ENCODE measurements around the gene GNAL.
"Not testable (repeated sequence)": the region's sequence is repeated elsewhere in the genome, so short reads cannot be mapped to it uniquely, and the experiment has no call there.

GNAL gene

DNA sequence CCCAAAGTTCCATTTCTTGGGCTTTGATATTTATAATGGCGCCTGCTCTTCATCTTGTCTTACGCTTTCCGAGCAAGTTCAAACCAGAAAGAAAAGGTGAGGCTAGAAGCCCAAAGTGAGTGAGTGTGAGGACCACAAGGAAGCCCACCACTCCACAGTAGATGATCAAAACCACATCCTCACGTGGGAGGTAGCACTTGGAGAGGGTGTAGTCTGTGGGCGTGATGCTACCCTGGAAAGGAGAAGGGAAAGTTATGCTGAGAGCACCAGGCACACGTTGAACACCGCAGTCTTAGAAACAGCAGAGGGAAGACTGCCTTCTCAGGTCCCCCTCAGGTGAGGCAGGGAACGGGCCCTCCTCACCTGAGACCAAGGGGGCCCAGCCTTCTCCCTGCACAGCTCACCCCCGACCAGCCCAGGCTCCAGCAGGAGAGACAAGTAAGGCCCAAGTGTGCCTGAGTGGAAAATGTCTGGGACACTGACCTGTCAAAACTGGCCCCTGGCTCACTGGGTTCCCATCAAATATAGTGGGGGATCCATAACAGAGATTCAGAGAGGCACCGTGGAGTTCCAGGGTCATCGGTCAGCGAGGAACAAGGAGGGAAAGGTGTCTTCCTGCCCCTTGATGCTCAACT, 195.4 kb downstream of the GNAL start:
- no peak for DNase-seq

DNA sequence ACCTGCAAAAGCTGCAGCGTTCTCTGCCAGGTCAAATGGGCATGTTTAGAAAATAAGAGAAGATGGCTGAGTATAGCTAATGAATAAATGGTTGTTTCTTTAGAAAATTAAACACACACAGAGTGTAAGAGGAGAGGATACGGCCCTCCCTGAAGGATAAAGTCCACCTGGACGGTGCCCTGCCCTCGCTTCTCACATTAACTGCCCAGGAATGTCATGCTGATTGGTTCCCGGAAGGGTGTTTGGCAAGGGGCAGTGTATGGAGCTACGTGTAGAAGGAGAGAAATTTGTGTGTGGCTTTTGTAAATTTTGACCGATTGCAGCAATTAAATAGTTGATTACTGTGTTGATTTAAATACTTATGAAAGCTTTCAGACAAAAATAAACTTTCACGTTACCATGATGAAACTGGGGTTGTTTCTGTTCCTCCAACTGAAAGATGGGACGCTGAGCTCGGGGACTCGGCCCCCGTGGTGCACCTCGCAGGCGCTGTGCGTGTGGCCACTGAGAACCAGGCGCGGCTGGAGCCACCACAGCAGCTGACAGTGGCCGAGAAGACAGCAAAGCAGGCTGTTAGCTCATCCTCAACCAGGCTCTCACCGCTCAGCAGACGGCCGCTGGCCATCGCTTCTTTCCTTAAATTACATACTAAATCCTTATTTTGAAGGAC, 196.3 kb downstream of the GNAL start:
- DNase-seq, result no peak

DNA sequence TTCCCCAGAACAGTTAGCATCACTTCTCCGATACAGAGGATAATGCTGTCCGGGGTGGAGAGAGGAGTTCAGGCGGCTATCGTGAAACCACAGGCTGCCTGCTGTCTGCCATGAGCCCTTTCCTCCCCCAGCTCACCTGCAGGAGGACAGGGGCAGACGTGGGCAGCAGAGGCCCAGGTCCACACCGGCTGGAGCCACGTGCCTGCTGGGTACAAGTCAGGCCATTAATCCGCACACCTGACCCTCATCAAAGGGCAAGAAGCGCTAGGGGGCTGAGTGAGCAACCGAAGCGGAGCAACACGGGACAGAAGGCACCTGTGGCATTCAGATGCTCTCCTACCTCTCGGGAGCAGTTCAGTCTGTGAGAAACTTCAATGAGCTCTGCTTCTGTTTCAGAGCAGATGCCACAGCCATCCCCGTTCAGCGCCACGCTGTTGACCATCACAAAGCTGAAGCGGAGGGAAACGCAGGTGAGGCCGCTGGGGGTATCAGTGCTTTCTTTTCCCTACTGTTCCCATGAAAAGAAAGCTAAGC, 197.6 kb downstream of the GNAL start:
- DNase-seq, result no peak

DNA sequence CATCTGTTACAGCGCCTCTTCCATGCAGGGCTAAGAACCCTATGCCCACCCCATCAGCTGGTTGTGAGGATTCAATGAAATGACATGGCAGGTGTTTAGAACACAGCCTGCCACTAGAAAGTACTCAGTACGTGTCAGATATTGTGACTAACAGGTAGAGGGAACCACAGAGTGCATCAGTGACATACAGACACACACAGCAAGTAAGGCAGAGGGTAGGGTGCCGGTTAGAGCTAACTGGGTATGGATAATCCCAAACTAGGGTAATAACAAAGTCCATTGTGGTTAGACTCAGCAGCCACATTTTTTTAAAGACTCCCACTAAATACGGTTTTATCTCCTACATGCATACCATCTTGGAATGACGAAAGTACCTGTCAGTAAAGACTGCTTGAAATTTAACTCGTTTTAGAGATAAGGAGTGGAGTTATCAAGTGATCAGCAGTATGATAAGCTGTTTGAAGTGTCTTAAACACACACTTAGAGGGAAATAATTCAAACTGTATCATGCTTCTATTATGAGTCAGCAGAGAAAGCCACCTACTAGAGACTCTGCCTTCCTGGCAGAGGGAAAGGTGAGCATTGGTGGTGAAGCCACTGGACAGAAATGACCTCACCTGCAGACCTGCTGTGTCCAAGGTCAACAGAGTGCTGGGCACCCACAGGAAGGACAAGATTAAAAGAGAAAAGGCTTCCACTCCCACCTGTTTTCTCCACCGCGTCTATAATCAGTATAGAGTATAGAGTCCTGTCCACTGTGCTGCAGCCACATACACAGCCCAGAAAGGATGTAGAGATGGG, 198.5 kb downstream of the GNAL start:
- no peak for DNase-seq

DNA sequence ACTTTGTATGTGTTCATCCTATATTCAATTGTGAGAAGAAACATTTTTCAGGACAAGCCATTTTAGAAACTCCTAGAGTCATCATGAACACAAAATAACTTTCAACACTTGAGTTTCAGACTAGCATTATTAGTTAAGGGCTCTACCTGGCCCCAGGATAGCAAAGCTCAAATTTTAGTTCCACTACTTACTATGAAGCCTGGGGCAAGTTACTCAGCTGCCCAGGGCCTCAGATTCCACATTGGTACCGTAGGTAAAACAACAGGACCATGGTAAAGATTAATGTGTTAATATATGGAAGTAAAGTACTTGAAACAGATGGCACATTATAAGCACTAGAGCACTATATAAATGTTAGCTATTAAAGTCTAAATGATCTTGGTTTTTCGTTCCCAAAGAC, 199.7 kb downstream of the GNAL start:
- no peak for DNase-seq

DNA sequence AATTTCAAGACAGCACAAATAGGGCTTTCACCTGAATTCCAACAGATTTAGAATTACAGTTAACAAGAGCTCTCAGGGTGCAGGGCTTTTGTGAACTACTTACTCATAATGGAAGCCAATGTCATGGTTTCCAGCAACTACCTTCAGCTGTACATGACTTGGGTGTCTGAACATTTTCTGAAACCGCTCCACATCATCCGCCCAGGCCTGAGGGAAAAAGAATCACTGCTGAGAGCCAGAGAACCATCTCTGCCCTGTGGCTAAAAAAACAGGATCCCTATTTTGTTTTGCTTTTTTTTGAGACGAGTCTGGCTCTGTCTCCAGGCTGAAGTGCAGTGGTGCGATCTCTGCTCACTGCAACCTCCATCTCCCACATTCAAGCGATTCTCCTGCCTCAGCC, 200.2 kb downstream of the GNAL start:
- DNase-seq, result no peak

DNA sequence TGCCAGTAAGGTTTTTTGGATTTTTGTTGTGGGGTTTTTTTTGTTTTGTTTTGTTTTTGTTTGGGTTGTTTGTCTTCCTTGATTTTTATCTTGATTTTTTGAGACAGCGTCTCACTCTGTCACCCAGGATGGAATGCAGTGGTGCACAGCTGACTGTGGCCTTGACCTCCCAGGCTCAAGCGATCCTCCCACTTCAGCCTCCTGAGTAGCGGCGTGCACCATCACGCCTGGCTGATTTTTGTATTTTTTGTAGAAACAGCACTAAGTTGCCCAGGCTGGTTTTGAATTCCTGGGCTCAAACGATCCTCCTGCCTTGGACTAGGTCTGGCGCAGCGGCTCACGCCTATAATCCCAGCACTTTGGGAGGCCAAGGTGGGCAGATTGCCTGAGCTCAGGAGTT, 202.7 kb downstream of the GNAL start:
- no peak for DNase-seq

DNA sequence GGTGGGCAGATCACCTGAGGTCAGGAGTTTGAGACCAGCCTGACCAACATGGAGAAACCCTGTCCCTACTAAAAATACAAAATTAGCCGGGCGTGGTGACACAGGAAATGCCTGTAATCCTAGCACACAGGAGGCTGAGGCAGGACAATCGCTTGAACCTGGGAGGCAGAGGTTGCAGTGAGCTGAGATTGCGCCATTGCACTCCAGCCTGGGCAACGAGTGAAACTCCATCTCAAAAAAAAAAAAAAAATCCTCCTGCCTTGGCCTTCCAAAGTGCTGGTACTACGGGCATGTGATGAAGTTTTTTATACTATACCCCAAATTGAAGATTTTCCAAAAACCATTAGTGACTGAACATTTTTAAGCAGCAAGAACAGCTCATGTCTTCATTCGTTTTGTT, 203.4 kb downstream of the GNAL start:
- DNase-seq, result not testable (repeated sequence)

DNA sequence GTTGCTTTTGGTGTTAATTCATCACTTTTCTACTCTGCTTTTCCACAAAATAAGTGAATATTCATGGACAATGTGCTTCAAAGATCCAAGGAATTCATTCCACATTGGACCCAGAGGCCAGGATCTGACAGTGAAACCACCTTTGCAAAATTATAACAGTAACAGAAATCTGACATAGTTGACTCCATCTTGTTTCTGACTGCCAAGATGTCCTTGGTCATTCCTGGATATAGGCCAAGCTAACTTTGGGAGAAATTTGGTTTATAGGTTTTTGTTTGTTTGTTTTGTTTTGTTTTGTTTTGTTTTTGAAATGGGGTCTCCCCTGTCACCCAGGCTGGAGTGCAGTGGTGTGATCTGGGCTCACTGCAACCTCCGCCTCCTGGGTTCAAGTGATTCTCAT, 208.7 kb downstream of the GNAL start:
- no peak for DNase-seq

DNA sequence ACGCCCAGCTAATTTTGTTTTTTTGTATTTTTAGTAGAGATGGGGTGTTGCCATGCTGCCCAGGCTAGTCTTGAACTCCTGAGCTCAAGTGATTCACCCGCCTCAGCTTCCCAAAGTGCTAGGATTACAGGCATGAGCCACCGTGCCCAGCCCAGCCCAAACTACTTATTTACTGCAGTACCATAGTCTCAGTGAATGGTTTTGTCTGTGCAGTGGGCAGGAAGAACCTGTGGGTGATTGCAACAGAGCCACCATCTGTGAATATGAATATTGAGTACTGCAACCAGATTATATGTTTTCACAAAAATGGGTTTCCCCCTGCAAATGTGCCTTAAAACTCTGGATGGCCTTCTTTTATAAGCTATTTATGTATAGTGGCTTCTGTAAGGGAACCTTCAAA, 210.0 kb downstream of the GNAL start:
- no peak for DNase-seq

DNA sequence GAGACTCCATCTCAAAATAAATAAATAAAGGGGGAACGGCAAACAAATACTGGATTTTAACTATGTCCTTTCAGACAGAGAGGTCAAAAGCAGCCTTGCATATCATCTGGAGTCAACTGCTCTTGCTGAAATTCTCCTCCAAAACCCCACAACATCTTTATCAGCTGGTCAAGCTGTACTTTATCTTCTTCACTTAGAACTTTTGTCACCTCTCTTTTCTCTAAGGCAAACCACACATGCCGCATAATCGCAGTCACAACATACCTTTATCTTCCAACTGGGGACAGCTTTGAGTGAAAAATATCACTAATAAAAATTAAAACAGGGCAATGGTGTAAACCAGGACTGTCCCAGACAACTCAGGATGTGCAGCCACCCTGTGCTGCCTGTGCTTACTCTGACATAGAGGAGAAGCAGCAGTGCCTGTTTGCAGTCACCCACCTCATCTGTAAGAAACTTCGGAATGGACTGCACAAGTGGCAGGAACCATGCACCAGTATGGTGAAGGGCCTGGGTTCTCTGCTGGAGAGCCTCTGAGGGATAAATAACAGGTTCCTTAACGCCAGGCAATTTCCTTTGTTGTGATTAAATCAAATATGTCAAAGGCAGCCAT, 212.9 kb downstream of the GNAL start:
- no peak for DNase-seq

DNA sequence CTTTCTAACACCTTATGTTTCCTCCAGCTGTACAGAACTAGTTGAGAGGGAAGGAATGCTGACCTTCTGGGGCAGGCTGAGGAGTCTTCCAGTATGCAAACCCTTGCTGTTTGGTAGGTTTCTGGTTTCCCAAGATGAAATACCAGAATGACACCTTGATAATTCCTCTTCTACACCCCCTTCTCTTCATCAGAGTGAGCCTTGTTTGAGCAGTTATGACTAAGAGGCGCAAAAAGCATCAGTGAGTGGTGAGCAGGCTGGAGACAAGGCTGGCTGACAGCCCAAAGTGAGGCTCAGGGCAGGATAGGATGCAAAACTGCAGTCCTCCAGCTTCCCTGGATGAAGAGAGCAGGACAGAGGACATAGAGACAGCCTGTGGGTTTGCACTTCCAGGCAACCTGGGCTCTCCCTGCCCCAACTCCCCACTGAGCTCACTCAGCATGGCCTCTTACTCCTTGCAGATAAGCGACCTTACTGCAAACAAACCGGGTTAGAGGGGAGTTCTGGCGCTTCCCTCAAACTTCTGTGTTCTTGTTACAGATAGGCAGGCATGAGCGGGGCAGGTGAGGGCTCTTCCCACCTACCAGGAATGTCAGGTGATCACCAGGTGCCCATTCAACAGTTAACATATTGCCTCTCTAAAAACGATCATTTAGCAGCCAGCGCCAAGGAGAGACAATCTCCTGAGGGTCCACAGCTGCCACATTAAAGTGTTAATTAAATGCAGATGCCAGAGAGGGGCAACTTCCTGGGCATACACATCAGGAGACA, 213.6 kb downstream of the GNAL start:
- DNase-seq, result no peak

DNA sequence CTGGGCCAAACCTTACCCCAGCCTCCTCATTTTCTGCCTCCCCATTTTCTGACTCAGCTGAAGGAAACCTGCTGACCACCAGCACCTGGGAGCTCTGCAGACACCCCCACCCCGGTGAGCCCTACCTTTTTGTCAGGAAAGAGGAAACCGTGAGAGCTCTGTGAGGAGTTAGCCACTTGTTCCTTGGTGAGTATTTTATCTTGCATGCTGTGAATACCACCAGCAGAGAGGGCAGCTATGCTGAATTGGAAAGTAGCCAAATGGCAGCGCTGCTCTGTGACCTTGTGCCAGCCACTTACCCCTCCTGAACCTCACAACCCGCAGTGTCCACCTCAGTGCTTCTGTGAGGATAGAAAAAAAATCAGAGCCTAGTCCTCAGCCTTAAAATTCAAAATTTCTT, 216.5 kb downstream of the GNAL start:
- DNase-seq, result no peak

DNA sequence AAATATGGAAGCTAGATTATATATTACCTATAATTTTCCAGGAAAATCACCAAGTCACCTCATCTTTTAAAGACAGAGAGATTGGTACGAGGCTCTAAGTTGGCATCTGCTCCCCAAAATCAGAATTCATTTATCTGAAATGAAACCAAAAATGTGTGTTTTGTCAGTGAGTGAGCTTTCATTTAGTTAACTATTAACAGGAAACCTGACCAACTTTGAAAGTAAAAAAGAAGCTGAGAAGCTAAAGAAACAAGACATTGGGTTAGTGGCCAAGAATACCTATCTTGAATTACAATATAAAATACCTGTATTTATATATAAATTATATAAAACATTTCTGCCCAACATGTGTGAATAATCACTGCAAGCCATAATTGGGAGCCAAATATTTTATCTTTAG, 217.1 kb downstream of the GNAL start:
- DNase-seq, result no peak

DNA sequence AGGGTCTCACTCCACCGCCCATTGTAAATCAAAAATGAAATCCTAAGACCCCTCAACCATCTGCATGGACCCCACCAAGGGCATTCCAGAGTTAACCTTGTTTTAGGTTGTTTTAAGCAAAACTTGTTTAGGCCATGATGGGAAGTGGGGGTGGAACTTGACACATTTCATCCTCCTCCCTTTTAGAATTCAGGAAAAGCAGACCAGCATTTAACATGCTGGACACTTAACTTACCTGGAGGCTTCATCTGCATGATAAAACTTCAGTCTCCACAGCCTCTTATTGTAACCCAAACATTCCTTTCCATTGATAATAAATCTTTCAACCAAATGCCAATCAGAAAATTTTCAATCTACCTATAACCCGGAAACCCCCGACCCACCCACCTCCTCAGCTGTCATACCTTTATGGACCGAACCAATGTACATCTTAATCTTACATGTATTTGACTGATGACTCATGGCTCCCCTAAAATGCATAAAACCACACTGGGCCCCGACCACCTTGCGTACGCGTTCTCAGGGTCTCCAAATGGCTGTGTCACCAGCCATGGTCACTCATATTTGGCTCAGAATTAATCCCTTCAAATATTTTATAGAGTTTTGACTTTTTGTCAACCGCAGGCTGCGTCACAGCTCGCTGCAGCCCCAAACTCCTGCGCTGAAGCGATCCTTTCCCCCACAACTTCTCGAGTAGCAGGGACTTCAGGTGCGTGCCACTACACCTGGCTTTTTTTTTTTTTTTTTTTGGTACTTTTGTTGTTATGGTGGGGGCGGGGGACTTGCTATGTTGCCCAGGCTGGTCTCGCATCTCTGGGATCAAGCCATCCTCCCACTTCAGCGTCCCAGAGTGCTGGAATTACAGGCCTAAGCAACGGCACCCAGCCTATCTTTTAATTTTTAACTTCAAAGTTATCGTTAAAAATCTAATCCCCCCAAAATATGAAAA, 218.1 kb downstream of the GNAL start:
- DNase-seq, result no peak

DNA sequence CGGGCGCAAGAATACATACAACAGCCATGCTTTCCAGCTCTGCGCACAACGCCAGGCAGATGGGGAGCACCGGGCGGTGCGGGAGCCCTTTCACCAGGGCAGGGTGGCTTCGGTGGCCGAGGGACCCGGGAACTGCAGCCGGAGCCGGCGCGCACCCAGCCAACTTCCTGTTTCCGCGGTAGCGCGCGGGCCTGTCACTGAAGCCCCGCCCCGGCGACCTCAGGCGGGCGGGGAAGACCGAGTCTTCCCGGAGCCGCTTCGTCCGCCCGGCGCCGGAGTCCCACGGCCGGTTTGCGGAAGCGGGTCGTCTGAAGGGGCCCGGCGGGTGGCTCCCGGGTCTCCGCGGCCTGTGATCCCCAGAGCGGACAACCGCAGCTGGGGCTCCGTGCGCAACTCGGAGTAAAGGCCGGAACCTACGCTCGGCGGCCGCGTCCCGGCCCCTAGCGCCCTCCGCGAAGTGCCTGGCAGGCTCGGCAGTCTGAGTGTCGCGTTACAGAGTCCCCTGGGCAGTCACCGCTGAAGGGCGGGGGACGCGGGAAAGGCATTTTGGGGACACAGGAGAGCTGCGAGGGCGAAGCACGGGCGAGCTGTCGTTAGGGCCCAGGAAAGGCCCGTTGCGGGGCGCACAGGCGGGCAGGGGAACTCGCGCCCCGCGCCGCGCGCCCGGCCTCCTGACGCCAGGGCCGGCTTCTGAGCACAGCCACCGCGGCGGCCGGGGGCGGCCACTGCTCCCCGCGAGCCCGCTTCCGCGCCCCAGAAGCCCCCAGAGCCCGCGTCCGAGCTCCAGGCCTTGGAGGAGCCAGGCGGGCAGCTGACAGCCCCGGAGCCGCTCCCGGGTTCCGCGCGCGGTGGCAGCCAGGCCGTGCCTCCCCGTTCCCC, 219.4 kb downstream of the GNAL start, which contains the start of gene MPPE1:
MPPE1 (minus strand) TSS at position 136 of the 879 bp plus-strand sequence. CDS start 11,053 bp downstream, outside the sequence.
- peak; percentile 70 for DNase-seq

DNA sequence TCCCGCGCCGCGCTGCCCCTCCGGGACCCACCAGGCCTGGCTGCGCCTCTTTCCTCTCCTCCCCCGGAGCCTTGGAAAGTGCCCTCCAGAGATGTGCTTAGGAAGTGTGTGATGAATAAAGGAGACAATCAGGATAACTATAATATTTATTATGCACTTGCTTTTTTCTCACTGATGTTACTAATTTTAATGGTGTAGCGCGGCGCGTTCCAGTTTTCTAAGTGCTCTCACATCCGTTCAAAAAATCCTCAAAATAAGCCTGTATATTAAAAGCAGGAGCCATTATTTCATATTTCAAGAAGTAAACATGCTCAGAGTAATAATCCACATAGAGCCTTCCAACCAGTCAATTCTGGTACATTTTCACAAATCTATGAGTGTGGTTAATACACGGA, 220.0 kb downstream of the GNAL start:
- no peak for DNase-seq

DNA sequence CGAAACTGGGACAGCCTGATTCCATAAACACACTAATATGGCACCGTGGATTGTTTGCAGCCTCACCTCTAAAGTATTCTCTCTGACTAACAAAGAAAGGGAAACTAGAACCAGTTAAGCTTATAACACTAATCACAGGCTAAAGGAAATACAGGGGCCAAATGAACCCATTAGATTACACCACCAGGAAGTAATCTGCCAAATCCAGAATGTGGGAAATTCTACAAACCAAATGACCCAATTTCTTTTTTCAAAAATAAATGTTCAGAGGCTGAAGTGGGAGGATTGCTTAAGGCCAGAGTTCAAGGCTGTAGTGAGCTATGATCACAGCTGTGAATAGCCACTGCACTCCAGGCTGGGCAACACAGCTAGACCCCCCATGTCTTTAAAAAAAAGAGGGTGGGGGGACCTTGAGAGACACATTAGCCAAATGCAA, 220.5 kb downstream of the GNAL start:
- no peak for DNase-seq

DNA sequence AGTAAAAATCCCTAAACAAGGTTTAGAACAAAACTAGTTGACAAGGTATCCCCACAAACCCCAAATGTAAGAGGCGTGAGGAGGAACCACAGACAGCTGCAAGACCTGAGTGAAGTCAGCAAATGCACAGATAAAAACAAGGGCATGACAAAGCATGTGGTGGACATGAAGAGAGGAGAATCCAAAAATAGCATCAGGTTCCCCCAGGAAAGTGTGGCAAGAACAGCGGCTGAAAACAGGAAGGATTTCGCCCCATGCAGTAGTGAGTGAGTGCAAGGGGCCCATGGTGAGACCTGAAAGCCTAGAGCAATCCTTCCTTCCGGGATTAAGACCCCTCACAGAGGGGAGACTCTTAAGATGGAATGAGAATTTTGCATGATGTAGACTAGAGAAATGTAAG, 227.8 kb downstream of the GNAL start:
- not testable (repeated sequence) for DNase-seq

DNA sequence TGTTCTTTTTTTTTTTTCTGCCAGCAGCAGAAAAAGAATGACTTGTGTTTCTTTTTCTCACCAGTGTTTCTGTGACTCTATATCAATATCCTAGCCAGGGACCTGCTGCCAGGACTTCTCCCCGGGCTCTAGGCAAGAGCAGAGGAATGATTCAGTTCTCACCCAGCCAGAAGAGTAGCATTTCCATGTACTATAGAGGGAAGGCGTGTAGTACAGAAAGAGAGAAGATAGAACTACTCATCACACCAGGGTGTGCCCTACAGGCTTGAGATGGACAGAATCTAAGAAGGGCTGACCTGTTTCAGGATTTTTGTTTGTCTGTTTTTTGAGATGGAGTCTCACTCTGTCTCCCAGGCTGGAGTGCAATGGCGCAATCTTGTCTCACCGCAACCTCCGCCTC, 230.5 kb downstream of the GNAL start:
- DNase-seq, result not testable (repeated sequence)

Measured in kidney glomerular epithelial cell (primary cell).